Lower leg skin (tissue), 4 donors: Measurements from ENCODE around the gene PECR. TPM values are rescaled to one million over a fixed set of nuclear protein-coding genes. Genes with fewer than 3 reads are reported as not detected.

Source experiments
- DNase-seq, 2 donors: peaks; one replicate each; pipeline ENCODE4 v3.0.0-alpha.2; 2019; ENCODE audit warnings: low spot score in 2 of 2
- H3K4me3 ChIP-seq: fragments of 200-600 bp; sonication (generic); 2 replicates; pipeline ENCODE4 v1.5.1; 2017; ENCODE audit warnings: mild to moderate bottlenecking, low read depth; ENCODE audit not compliant: poor library complexity, severe bottlenecking
- POLR2A ChIP-seq, 2 donors: fragments of 450-650 bp; IDR thresholded peaks; one replicate each; pipeline ENCODE4 v1.6.1; 2016 to 2017; ENCODE audit warnings: antibody characterized with exemption in 2 of 2, mild to moderate bottlenecking in 1 of 2, moderate library complexity in 1 of 2
- WGBS, 2 donors: methylation state at CpG; one replicate each; pipeline ENCODE4 v1.1.5; 2018; 5-methylcytosine and 5-hydroxymethylcytosine counted together
- intact Hi-C: fragments of 100-400 bp; cut with DNase I; formaldehyde crosslinking; loops from one replicate; pipeline ENCODE4 v1.15.0; 2023; ENCODE audit warnings: low total_unique reads
- total RNA-seq, 4 donors: library from RNA; depleted of rRNA; stranded (reverse); fragments of >200 nt; gene quantifications; one replicate each; pipeline ENCODE4 v1.1.0, GENCODE V29; 2016
- TF ChIP-seq, protein P1 (sequence below), 3 donors: fragments of 450-650 bp; IDR thresholded peaks; one replicate each; pipeline ENCODE4 v1.5.1; 2016; ENCODE audit warnings: antibody characterized with exemption in 3 of 3, mild to moderate bottlenecking in 3 of 3, moderate library complexity in 2 of 3

The PECR gene
- total RNA-seq, 4 donors from 2014 or later: 4.8 to 14.6 (median 9.2) TPM

GRCh38 chr2:216103213-216103612 is 21.6 kb upstream of the PECR start:
- H3K4me3 ChIP-seq: no peak overlapping the region
- 70 to 73% methylated on average over 1 of the region's 1 CpG for WGBS, 2 donors
- TF ChIP-seq, protein P1, sequence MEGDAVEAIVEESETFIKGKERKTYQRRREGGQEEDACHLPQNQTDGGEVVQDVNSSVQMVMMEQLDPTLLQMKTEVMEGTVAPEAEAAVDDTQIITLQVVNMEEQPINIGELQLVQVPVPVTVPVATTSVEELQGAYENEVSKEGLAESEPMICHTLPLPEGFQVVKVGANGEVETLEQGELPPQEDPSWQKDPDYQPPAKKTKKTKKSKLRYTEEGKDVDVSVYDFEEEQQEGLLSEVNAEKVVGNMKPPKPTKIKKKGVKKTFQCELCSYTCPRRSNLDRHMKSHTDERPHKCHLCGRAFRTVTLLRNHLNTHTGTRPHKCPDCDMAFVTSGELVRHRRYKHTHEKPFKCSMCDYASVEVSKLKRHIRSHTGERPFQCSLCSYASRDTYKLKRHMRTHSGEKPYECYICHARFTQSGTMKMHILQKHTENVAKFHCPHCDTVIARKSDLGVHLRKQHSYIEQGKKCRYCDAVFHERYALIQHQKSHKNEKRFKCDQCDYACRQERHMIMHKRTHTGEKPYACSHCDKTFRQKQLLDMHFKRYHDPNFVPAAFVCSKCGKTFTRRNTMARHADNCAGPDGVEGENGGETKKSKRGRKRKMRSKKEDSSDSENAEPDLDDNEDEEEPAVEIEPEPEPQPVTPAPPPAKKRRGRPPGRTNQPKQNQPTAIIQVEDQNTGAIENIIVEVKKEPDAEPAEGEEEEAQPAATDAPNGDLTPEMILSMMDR (IDR thresholded peaks at IDR 0.05): no peak
- TF ChIP-seq POLR2A (IDR thresholded peaks at IDR 0.05): no peak
- intact Hi-C loops: no loop called here
- DNase-seq: no peak

- no peak overlapping the region for H3K4me3 ChIP-seq
- WGBS, 2 donors: 88 to 91% methylated on average over 4 of the region's 4 CpGs
- TF ChIP-seq POLR2A (IDR thresholded peaks at IDR 0.05): no peak
- TF ChIP-seq, protein P1 (IDR thresholded peaks at IDR 0.05): no peak
- intact Hi-C loops: no loop called here
- no peak for DNase-seq
Measured at GRCh38 chr2:216101109-216101508, 19.5 kb upstream of the PECR start.

DNA sequence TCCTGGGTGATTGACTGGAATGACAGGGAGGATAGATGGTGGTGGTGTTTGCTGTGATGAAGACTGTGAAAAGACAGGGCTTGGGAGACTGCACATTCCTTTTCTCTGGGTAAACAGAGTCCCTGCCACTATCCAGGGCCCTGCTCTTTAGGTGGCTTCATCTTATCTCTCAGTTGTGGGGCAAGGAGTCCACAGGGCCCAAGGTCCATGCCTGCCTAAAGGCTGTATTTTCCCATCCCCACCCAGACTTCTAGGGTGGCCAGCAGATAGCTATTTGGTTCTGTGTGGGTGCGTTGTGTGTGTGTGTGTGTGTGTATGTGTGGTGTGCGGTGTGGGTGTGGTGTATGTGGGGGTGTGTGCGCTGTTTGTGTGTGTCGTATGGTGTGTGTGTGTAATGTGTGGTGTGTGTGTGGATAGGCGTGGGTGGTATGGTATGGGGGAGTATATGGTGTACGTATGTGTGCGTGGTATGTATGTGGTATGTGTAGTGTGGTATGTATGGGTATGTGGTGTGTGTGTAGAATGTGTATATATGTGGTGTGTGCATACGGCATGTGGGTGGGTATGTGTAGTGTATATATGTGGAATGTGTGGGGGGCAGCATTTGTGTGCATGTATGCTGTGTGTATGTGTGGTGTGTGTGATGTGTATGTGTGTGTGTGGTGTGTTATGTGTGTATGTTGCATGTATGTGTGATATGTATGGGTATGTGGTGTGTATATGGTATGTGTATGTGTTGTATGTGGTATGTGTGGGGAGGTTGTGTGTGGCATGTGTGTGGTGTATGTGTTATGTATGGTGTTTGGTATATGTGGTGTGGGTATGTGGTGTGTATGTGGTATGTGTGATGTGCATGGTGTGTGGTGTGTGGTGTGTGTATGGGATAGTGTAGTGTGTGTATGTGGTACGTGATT is 17.1 kb upstream of the PECR start:
- 96% methylated on average over 9 of the region's 9 CpGs for WGBS, 2 donors
- intact Hi-C loops: no loop called here
- DNase-seq: no peak
- no peak for TF ChIP-seq POLR2A (IDR thresholded peaks at IDR 0.05)
- TF ChIP-seq, protein P1 (IDR thresholded peaks at IDR 0.05): no peak
- H3K4me3 ChIP-seq: no peak overlapping the region

DNA sequence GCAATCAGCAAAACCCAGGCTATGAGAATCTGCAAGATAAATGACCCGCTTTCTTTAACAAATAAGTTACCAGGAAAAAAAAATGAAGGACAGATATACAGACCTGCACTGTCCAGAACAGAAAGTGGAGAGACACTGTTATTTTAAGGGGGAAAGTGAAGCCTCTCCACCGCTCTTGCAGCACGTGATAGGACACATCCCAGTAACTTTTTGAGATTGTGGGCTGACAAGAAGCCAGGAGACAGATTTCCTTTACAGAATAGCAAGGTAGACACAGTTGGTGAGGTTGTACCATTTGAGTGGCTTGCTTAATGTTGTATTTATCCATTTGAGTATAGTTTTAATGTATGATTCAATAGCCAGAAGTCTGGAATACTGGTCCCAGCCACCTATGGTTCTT is 13.1 kb upstream of the PECR start:
- intact Hi-C loops: no loop called here
- H3K4me3 ChIP-seq: no peak overlapping the region
- WGBS, 2 donors: 88 to 89% methylated on average over 3 of the region's 3 CpGs

GRCh38 chr2:216092646-216093045 is 11.0 kb upstream of the PECR start:
- no peak overlapping the region for H3K4me3 ChIP-seq
- WGBS, 2 donors: 78 to 82% methylated on average over 2 of the region's 2 CpGs
- no peak for DNase-seq
- no peak for TF ChIP-seq POLR2A (IDR thresholded peaks at IDR 0.05)
- TF ChIP-seq, protein P1 (IDR thresholded peaks at IDR 0.05): no peak
- intact Hi-C loops: no loop called here

More for the DNA sequence above, 13.1 kb upstream of the PECR start:
- DNase-seq: no peak
- no peak for TF ChIP-seq POLR2A (IDR thresholded peaks at IDR 0.05)
- TF ChIP-seq, protein P1 (IDR thresholded peaks at IDR 0.05): no peak
